Neural cell (in vitro differentiated cells): ENCODE data around the gene FOLR3. TPM values are rescaled to one million over a fixed set of nuclear protein-coding genes. Genes with fewer than 3 reads are reported as not detected.
"Not testable (repeated sequence)": the region's sequence is repeated elsewhere in the genome, so short reads cannot be mapped to it uniquely, and the experiment has no call there.

Source experiments
- H2AFZ ChIP-seq: fragments of 200-600, 300-800 bp; sonication (generic), shearing (Covaris generic); 2 replicates; pipeline ENCODE4 v1.6.0; 2014; ENCODE audit warnings: low read depth, mild to moderate bottlenecking, antibody characterized with exemption, low read length, moderate library complexity
- H3F3A ChIP-seq: fragments of 200-600 bp; shearing (Covaris generic); 2 replicates; pipeline ENCODE4 v1.6.1; 2016; ENCODE audit warnings: mild to moderate bottlenecking, moderate library complexity, mixed read lengths, antibody characterized with exemption, low read length; ENCODE audit not compliant: insufficient read depth, poor library complexity, severe bottlenecking
- H3K27ac ChIP-seq: fragments of 200-600, 300-800 bp; sonication (generic), shearing (Covaris generic); 2 replicates; pipeline ENCODE4 v1.5.1; 2014; ENCODE audit warnings: mild to moderate bottlenecking, low read length, moderate library complexity
- H3K27me3 ChIP-seq: fragments of 300-800, 200-600 bp; sonication (generic), shearing (Covaris generic); 2 replicates; pipeline ENCODE4 v1.6.0; 2014; ENCODE audit warnings: mild to moderate bottlenecking, low read depth, low read length, moderate library complexity; ENCODE audit not compliant: insufficient read depth
- H3K36me3 ChIP-seq: fragments of 300-800, 200-600 bp; sonication (generic), shearing (Covaris generic); 2 replicates; pipeline ENCODE4 v1.5.1; 2014; ENCODE audit warnings: mild to moderate bottlenecking, antibody characterized with exemption, low read length, moderate library complexity; ENCODE audit not compliant: insufficient read depth
- H3K4me2 ChIP-seq: fragments of 300-800, 200-600 bp; sonication (generic), shearing (Covaris generic); 2 replicates; pipeline ENCODE4 v1.6.0; 2014; ENCODE audit warnings: mild to moderate bottlenecking, low read length
- H3K4me3 ChIP-seq: fragments of 300-800, 200-600 bp; sonication (generic), shearing (Covaris generic); 2 replicates; pipeline ENCODE4 v1.5.1; 2014; ENCODE audit warnings: mild to moderate bottlenecking, low read length, moderate library complexity
- H3K79me2 ChIP-seq: fragments of 200-600 bp; shearing (Covaris generic); replicated peaks from 2 replicates; pipeline ENCODE4 v1.6.0; 2014; ENCODE audit warnings: mild to moderate bottlenecking, low read length, moderate library complexity; ENCODE audit not compliant: insufficient read depth
- H3K9ac ChIP-seq: fragments of 300-800, 200-600 bp; sonication (generic), shearing (Covaris generic); 2 replicates; pipeline ENCODE4 v1.6.1; 2016; ENCODE audit warnings: mild to moderate bottlenecking, low read length, mixed read lengths
- H3K9me2 ChIP-seq: fragments of 200-600 bp; shearing (Covaris generic); 2 replicates; pipeline ENCODE4 v1.6.1; 2016; ENCODE audit warnings: mild to moderate bottlenecking, low read length, mixed read lengths; ENCODE audit not compliant: insufficient read depth
- H3K9me3 ChIP-seq: fragments of 200-600, 300-800 bp; sonication (generic), shearing (Covaris generic); 2 replicates; pipeline ENCODE4 v1.6.1; 2016; ENCODE audit warnings: mild to moderate bottlenecking, mixed run types, low read length, moderate library complexity, mixed read lengths
- H4K20me1 ChIP-seq: fragments of 200-600 bp; shearing (Covaris generic); 2 replicates; pipeline ENCODE4 v1.6.1; 2016; ENCODE audit warnings: mild to moderate bottlenecking, mixed run types; ENCODE audit not compliant: insufficient read depth
- CTCF ChIP-seq: fragments of 450-650 bp; IDR thresholded peaks from 2 replicates; pipeline ENCODE4 v1.5.1; 2014; ENCODE audit warnings: antibody characterized with exemption, mild to moderate bottlenecking, moderate library complexity; ENCODE audit not compliant: poor library complexity, severe bottlenecking
- EP300 ChIP-seq: fragments of 450-650 bp; conservative IDR thresholded peaks from 2 replicates; pipeline ENCODE4 v1.6.1; 2014; ENCODE audit warnings: antibody characterized with exemption, mild to moderate bottlenecking, moderate library complexity; ENCODE audit not compliant: poor library complexity, severe bottlenecking
- EZH2 ChIP-seq: fragments of 200-600, 300-800 bp; shearing (Covaris generic), sonication (generic); IDR thresholded peaks from 2 replicates; pipeline ENCODE4 v1.6.1; 2014; ENCODE audit warnings: antibody characterized with exemption, low read length, borderline replicate concordance, mild to moderate bottlenecking; ENCODE audit not compliant: insufficient read depth, poor library complexity, severe bottlenecking
- MXI1 ChIP-seq: fragments of 450-650 bp; conservative IDR thresholded peaks from 2 replicates; pipeline ENCODE4 v1.6.1; 2014; ENCODE audit warnings: antibody characterized with exemption, mild to moderate bottlenecking; ENCODE audit not compliant: poor library complexity, severe bottlenecking
- POLR2AphosphoS5 ChIP-seq: IDR thresholded peaks from 2 replicates; pipeline ENCODE4 v1.6.1; 2012
- RAD21 ChIP-seq: fragments of 450-650 bp; conservative IDR thresholded peaks from 2 replicates; pipeline ENCODE4 v1.6.1; 2014; ENCODE audit warnings: antibody characterized with exemption, mild to moderate bottlenecking, moderate library complexity
- REST ChIP-seq: IDR thresholded peaks from 2 replicates; pipeline ENCODE4 v1.6.1; 2012; ENCODE audit warnings: borderline replicate concordance
- SMC3 ChIP-seq: fragments of 450-650 bp; conservative IDR thresholded peaks from 2 replicates; pipeline ENCODE4 v1.6.1; 2014; ENCODE audit warnings: antibody characterized with exemption, mild to moderate bottlenecking, moderate library complexity; ENCODE audit not compliant: poor library complexity
- TAF1 ChIP-seq: IDR thresholded peaks from 2 replicates; pipeline ENCODE4 v1.6.1; 2012; ENCODE audit warnings: low read depth
- polyA plus RNA-seq: library from polyadenylated mRNA; depleted of rRNA; stranded (reverse); fragments of >200 nt; gene quantifications from 2 replicates; pipeline ENCODE4 v1.2.3, GENCODE V29; 2014

Gene FOLR3
- polyA plus RNA-seq, 1 donor from 2014 or later = not detected

- not testable (repeated sequence) for H3K9me3 ChIP-seq, H3K27me3 ChIP-seq, H3K36me3 ChIP-seq, H2AFZ ChIP-seq, H3K9ac ChIP-seq, H3F3A ChIP-seq, H3K4me2 ChIP-seq, H3K4me3 ChIP-seq, H3K9me2 ChIP-seq, H3K79me2 ChIP-seq, H4K20me1 ChIP-seq, H3K27ac ChIP-seq
Measured at GRCh38 chr11:72142086-72142485, 6.6 kb downstream of the FOLR3 start.

GRCh38 chr11:72142543-72142942, 7.0 kb downstream of the FOLR3 start:
- not testable (repeated sequence) for H3F3A ChIP-seq, H3K4me3 ChIP-seq, H4K20me1 ChIP-seq, H3K9ac ChIP-seq, H3K9me3 ChIP-seq, H3K4me2 ChIP-seq, H3K27me3 ChIP-seq, H3K9me2 ChIP-seq, H2AFZ ChIP-seq, H3K27ac ChIP-seq, H3K36me3 ChIP-seq, H3K79me2 ChIP-seq

GRCh38 chr11:72144807-72145565, 9.5 kb downstream of the FOLR3 start:
- H3K79me2 ChIP-seq = no peaks in the 10 kb centered on the region
- H3K36me3 ChIP-seq = no peaks in the 10 kb centered on the region
- no peaks in the 10 kb centered on the region for H3K27me3 ChIP-seq
- no peaks in the 10 kb centered on the region for H3F3A ChIP-seq
- H3K9me2 ChIP-seq = no peaks in the 10 kb centered on the region
- TF ChIP-seq CTCF (no peak), REST (no peak), POLR2AphosphoS5 (no peak), EZH2 (no peak), TAF1 (no peak), SMC3 (no peak), MXI1 (no peak), RAD21 (no peak), EP300 (no peak)
- H3K9me3 ChIP-seq = no peaks in the 10 kb centered on the region
- H3K4me2 ChIP-seq = no peak overlapping the region
- no peak overlapping the region for H3K9ac ChIP-seq
- no peaks in the 10 kb centered on the region for H4K20me1 ChIP-seq
- H3K27ac ChIP-seq = no peak overlapping the region
- no peak overlapping the region for H3K4me3 ChIP-seq
- no peak overlapping the region for H2AFZ ChIP-seq
